ENCODE measurements around the gene TSPAN17. TPM values are rescaled to one million over a fixed set of nuclear protein-coding genes. Genes with fewer than 3 reads are reported as not detected.

TSPAN17 gene
- total and polyA plus RNA-seq, 7 donors: 22.5 to 51.9 (median 25.8) TPM

GRCh38 chr5:176652136-176652535, 4.9 kb downstream of the TSPAN17 start:
- Histone ChIP-seq H3K4me3 (no peak overlapping the region), H3K4me1 (peaks cover 8% of the 10 kb centered on the region), H3K9me3 (no peaks in the 10 kb centered on the region), H3K27ac (no peak overlapping the region), H3K27me3 (ENCODE audit: insufficient read depth in 3 of 3, low read length in 2 of 3) (no peaks in the 10 kb centered on the region), H3K36me3 (ENCODE audit: insufficient read depth in 1 of 2, low read depth in 1 of 2) (peaks cover 0 to 35% of the 10 kb centered on the region in 2 donors)
- WGBS, 3 donors: 50 to 60% (median 52%) methylated on average over 8 of the region's 8 CpGs
- no peak for TF ChIP-seq CTCF (IDR thresholded peaks at IDR 0.05)
- no peak for ATAC-seq
- intact Hi-C loops (cut with DNase I): no loop called here
- DNase-seq: no peak

GRCh38 chr5:176653401-176654385, 6.4 kb downstream of the TSPAN17 start:
- DNase-seq (no peak), ATAC-seq (no peak)
- no peak for TF ChIP-seq CTCF (IDR thresholded peaks at IDR 0.05)
- Histone ChIP-seq H3K4me1 (peaks cover 4% of the 10 kb centered on the region), H3K36me3 (ENCODE audit: insufficient read depth in 1 of 2, low read depth in 1 of 2) (peaks cover 0 to 40% of the 10 kb centered on the region in 2 donors), H3K27me3 (ENCODE audit: insufficient read depth in 3 of 3, low read length in 2 of 3) (no peaks in the 10 kb centered on the region), H3K27ac (no peak overlapping the region), H3K4me3 (no peak overlapping the region), H3K9me3 (no peaks in the 10 kb centered on the region)
- intact Hi-C loops (cut with DNase I): no loop called here
- WGBS, 3 donors: 69 to 78% (median 73%) methylated on average over 17 to 18 of the region's 18 CpGs

GRCh38 chr5:176654856-176655255, 7.6 kb downstream of the TSPAN17 start:
- DNase-seq (no peak), ATAC-seq (no peak)
- 93 to 96% (median 95%) methylated on average over 14 of the region's 14 CpGs for WGBS, 3 donors
- H3K27me3 ChIP-seq (ENCODE audit: insufficient read depth in 3 of 3, low read length in 2 of 3): no peaks in the 10 kb centered on the region
- H3K4me1 ChIP-seq: peaks cover 4% of the 10 kb centered on the region
- TF ChIP-seq CTCF (IDR thresholded peaks at IDR 0.05): no peak
- peaks cover 0 to 40% of the 10 kb centered on the region in 2 donors for H3K36me3 ChIP-seq (ENCODE audit: insufficient read depth in 1 of 2, low read depth in 1 of 2)
- intact Hi-C loops (cut with DNase I): loop anchor here in 1 of 2 donors (5.0 kb wide), 1 partner anchor 457 kb away; no protein-coding TSS in a partner anchor
- no peak overlapping the region for H3K27ac ChIP-seq
- no peak overlapping the region for H3K4me3 ChIP-seq
- no peaks in the 10 kb centered on the region for H3K9me3 ChIP-seq

GRCh38 chr5:176656467-176656990, 9.2 kb downstream of the TSPAN17 start:
- Histone ChIP-seq H3K27me3 (ENCODE audit: insufficient read depth in 3 of 3, low read length in 2 of 3) (no peaks in the 10 kb centered on the region), H3K4me3 (no peak overlapping the region), H3K9me3 (no peaks in the 10 kb centered on the region), H3K4me1 (peaks cover 7% of the 10 kb centered on the region), H3K27ac (no peak overlapping the region), H3K36me3 (ENCODE audit: insufficient read depth in 1 of 2, low read depth in 1 of 2) (peaks cover 0 to 40% of the 10 kb centered on the region in 2 donors)
- intact Hi-C loops (cut with DNase I): loop anchor here in 1 of 2 donors (5.0 kb wide), 1 partner anchor 456 kb away; no protein-coding TSS in a partner anchor
- no peak for TF ChIP-seq CTCF (IDR thresholded peaks at IDR 0.05)
- WGBS, 3 donors: 84 to 91% (median 85%) methylated on average over 10 to 13 of the region's 13 CpGs
- DNase-seq (no peak), ATAC-seq (no peak)

Data from psoas muscle (tissue), 8 donors.